Esophagus (tissue), 2 donors: ENCODE data around the gene MAS1L. TPM values are rescaled to one million over a fixed set of nuclear protein-coding genes. Genes with fewer than 3 reads are reported as not detected.
"Not testable (repeated sequence)": the region's sequence is repeated elsewhere in the genome, so short reads cannot be mapped to it uniquely, and the experiment has no call there.

Source experiments
- H3K27ac ChIP-seq, 2 donors: one replicate each; pipeline ENCODE4 v1.5.1; 2013; ENCODE audit warnings: low read depth in 2 of 2, mild to moderate bottlenecking in 2 of 2, inconsistent platforms in 1 of 2, low read length in 1 of 2, moderate library complexity in 1 of 2
- H3K27me3 ChIP-seq, 2 donors: one replicate each; pipeline ENCODE4 v1.6.1; 2013; ENCODE audit warnings: low read length in 2 of 2, control low read depth in 1 of 2, mild to moderate bottlenecking in 1 of 2; ENCODE audit not compliant: insufficient read depth in 2 of 2, control insufficient read depth in 1 of 2
- H3K36me3 ChIP-seq, 2 donors: one replicate each; pipeline ENCODE4 v1.6.1; 2013; ENCODE audit warnings: low read length in 1 of 2; ENCODE audit not compliant: control insufficient read depth in 2 of 2, insufficient read depth in 2 of 2
- H3K4me1 ChIP-seq, 2 donors: one replicate each; pipeline ENCODE4 v1.6.1; 2013; ENCODE audit warnings: low read length in 1 of 2; ENCODE audit not compliant: control insufficient read depth in 2 of 2, insufficient read depth in 2 of 2
- H3K4me3 ChIP-seq, 2 donors: one replicate each; pipeline ENCODE4 v1.5.1; 2013; ENCODE audit warnings: low read length in 2 of 2, mild to moderate bottlenecking in 2 of 2, low read depth in 1 of 2, moderate library complexity in 1 of 2
- H3K9me3 ChIP-seq, 2 donors: one replicate each; pipeline ENCODE4 v1.6.1; 2013; ENCODE audit warnings: mild to moderate bottlenecking in 2 of 2, low read depth in 1 of 2, low read length in 1 of 2, moderate library complexity in 1 of 2; ENCODE audit not compliant: control insufficient read depth in 2 of 2, insufficient read depth in 1 of 2
- WGBS, 2 donors: extraction: QIAGEN DNeasy Blood & Tissue Kit; methylation state at CpG; one replicate each; pipeline ENCODE4 v1.1.7; 2013; 5-methylcytosine and 5-hydroxymethylcytosine counted together
- polyA plus RNA-seq, 2 donors: library from polyadenylated mRNA; stranded (reverse); fragments of 200-250 nt; gene quantifications; one replicate each; pipeline ENCODE4 v1.2.3, GENCODE V29; 2013
- donor health status: healthy with polysubstance abuse.
- donor health status: Bipolar disorder and iron deficiency.

The MAS1L gene
- polyA plus RNA-seq, 2 donors = not detected

DNA sequence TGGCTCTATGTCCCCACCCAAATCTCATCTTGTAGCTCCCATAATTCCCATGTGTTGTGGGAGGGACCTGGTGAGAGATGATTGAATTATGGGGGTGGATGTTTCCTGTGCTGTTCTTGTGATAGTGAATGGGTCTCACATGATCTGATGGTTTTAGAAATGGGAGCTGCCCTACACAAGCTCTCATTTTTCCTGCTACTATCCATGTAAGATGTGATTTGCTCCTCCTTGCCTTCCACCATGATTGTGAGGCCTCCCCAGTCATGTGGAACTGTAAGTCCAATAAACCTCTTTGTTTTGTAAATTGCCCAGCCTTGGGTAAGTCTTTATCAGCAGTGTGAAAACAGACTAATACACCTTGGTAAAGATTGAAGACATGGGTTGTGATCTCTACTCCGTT is 43.7 kb downstream of the MAS1L start:
- not testable (repeated sequence) for H3K36me3 ChIP-seq, H3K9me3 ChIP-seq, H3K4me1 ChIP-seq, H3K27ac ChIP-seq, H3K4me3 ChIP-seq, H3K27me3 ChIP-seq
- WGBS, 2 donors = 64 to 74% methylated on average over 1 of the region's 1 CpG

DNA sequence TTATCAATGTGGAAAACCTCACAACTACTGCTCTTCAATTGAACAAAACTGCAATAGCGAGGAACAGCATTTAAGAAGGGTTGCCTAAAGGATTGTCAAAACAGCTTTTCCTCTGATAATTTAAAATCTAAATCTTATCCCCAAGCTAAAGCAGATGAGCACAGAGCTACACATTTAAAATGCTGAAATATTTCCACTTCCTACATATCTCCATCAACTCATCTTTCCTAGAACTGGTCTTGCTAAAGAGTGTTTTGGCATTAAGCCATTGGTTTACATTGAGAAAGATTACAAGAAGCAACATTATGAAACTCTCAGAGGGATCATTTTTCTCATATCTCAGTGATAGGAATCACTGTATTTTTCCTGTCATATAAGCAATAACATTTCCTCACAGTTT is 45.0 kb downstream of the MAS1L start:
- no peaks in the 10 kb centered on the region for H3K36me3 ChIP-seq
- H3K27me3 ChIP-seq = no peaks in the 10 kb centered on the region
- H3K9me3 ChIP-seq = no peaks in the 10 kb centered on the region
- WGBS, 2 donors = 89 to 96% methylated on average over 1 of the region's 1 CpG
- no peak overlapping the region for H3K27ac ChIP-seq
- no peak overlapping the region for H3K4me3 ChIP-seq
- H3K4me1 ChIP-seq = peaks cover 0 to 3% of the 10 kb centered on the region in 2 donors

DNA sequence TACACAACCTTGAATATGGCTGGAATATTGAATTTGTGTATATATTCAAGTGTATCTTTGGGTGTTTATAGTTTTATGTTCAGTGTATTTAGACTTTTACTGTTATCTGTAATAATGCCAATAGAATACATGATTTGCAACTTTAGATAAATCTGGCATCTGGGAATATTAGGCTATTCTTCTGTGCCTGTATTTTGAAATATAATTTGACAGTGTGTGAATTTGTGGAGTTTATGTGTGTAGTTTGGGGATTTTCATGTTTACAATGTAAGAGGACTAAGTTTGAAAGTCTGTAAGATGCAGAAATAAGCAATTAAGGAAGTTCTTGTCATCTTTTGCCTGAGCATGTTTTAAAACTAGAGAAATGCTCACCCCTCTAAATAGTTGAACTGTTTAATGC is 48.8 kb downstream of the MAS1L start, which contains the start of gene OR10C1:
TSS of gene OR10C1 (plus strand) at position 301 of the 400 bp plus-strand sequence. CDS start 710 bp downstream, outside the sequence.
- peaks cover 0 to 3% of the 10 kb centered on the region in 2 donors for H3K4me1 ChIP-seq
- no peaks in the 10 kb centered on the region for H3K36me3 ChIP-seq
- H3K27ac ChIP-seq = no peak within 1 kb of the TSS
- H3K9me3 ChIP-seq = no peaks in the 10 kb centered on the region
- no peaks in the 10 kb centered on the region for H3K27me3 ChIP-seq
- H3K4me3 ChIP-seq = no peak within 1 kb of the TSS

DNA sequence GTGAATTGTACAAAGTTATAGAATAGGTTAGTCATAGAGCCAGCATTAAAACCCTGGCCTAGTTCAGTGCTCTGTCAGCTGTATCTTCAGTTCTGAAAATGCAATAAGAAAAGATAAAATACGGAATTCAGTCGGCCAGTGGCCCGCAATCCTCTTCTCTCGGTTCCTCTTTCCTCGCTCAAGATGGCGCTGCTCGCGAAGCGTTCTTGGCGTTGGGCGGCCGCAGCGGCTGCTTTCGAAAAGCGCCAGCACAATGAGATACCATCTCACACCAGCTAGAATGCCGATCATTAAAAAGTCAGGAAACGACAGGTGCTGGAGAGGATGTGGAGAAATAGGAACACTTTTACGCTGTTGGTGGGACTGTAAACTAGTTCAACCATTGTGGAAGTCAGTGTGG is 51.0 kb downstream of the MAS1L start:
- H3K4me3 ChIP-seq, H3K36me3 ChIP-seq, H3K9me3 ChIP-seq, H3K4me1 ChIP-seq, H3K27me3 ChIP-seq, H3K27ac ChIP-seq: not testable (repeated sequence)
- 70 to 76% methylated on average over 18 of the region's 18 CpGs for WGBS, 2 donors

Other genes starting within 250 kb of the MAS1L start
- gene OR14J1, start 186.3 kb downstream of the MAS1L start, polyA plus RNA-seq = not detected
- not detected for gene OR5V1, start 119.1 kb downstream of the MAS1L start, polyA plus RNA-seq
- gene OR12D3, start 112.7 kb downstream of the MAS1L start, polyA plus RNA-seq = not detected
- not detected for gene OR12D2, start 92.3 kb downstream of the MAS1L start, polyA plus RNA-seq
- gene OR12D1, start 73.0 kb downstream of the MAS1L start, polyA plus RNA-seq = not detected
- gene OR10C1, start 48.6 kb downstream of the MAS1L start, polyA plus RNA-seq = not detected
- not detected for gene OR11A1, start 30.9 kb downstream of the MAS1L start, polyA plus RNA-seq
- gene OR2H1, start 30.8 kb downstream of the MAS1L start, polyA plus RNA-seq = not detected
- gene UBD, start 71.8 kb upstream of the MAS1L start, polyA plus RNA-seq = 1 to 10 TPM in 1 of 2 donors, under 1 TPM in 1; 0.61 to 2.3 TPM
- gene OR2H2, start 97.2 kb upstream of the MAS1L start, polyA plus RNA-seq = not detected
- 10 to 100 TPM; 13.0 to 28.1 TPM for gene GABBR1, start 145.2 kb upstream of the MAS1L start, polyA plus RNA-seq
- not detected for gene MOG, start 169.1 kb upstream of the MAS1L start, polyA plus RNA-seq
- gene ZFP57, start 193.2 kb upstream of the MAS1L start, polyA plus RNA-seq = 1 to 10 TPM in 1 of 2 donors, under 1 TPM in 1; 0.06 to 1.3 TPM
- 10 to 100 TPM; 25.2 to 35.6 TPM for gene HLA-F, start 235.5 kb upstream of the MAS1L start, polyA plus RNA-seq